ENCODE data around the gene REXO1. TPM values are rescaled to one million over a fixed set of nuclear protein-coding genes. Genes with fewer than 3 reads are reported as not detected.

Gene REXO1
- total and polyA plus RNA-seq, 9 of the 15 experiments (the other 6 are each of a cell fraction or from before 2014, with no cell fraction given), result 0.04 to 63.3 (median 15.8) TPM

- TF ChIP-seq MAX (CRISPR knock-in tag; IDR thresholded peaks at IDR 0.05) (peak; percentile 28; the same call in 1 of the 2 replicates), AFF4 (CRISPR knock-in tag; IDR thresholded peaks at IDR 0.05) (0 out of 2 replicates have a peak, but pooled peaks have one; percentile 23), MEIS2 (IDR thresholded peaks at IDR 0.05; ENCODE audit: partially characterized antibody) (no peak), BDP1 (IDR thresholded peaks at IDR 0.05; ENCODE audit: insufficient read depth, insufficient read length) (no peak), ZNF76 (CRISPR knock-in tag; IDR thresholded peaks at IDR 0.05; ENCODE audit: borderline replicate concordance) (no peak), NCOR1 (IDR thresholded peaks at IDR 0.05) (no peak), ELK3 (CRISPR knock-in tag; IDR thresholded peaks at IDR 0.05) (no peak), EP400 (IDR thresholded peaks at IDR 0.05) (peak; percentile 76), ZNF263 (CRISPR knock-in tag; IDR thresholded peaks at IDR 0.05; ENCODE audit: borderline replicate concordance) (no peak; the same call in 1 of the 2 replicates), ZBTB49 (CRISPR knock-in tag; IDR thresholded peaks at IDR 0.05; ENCODE audit: borderline replicate concordance) (no peak), ZNF174 (CRISPR knock-in tag; IDR thresholded peaks at IDR 0.05) (no peak), MYC (IDR thresholded peaks at IDR 0.05; ENCODE audit: low read depth, low read length) (peak; percentile 48), MYC (CRISPR knock-in tag; IDR thresholded peaks at IDR 0.05; ENCODE audit: borderline replicate concordance, low read depth) (no peak), NR4A1 (CRISPR knock-in tag; IDR thresholded peaks at IDR 0.05) (no peak), NR4A1 (tag; IDR thresholded peaks at IDR 0.05) (no peak), SNAPC5 (CRISPR knock-in tag; IDR thresholded peaks at IDR 0.05) (no peak), ZNF124 (CRISPR knock-in tag; IDR thresholded peaks at IDR 0.05) (no peak), LCOR (CRISPR knock-in tag; IDR thresholded peaks at IDR 0.05) (no peak), CEBPG (CRISPR knock-in tag; IDR thresholded peaks at IDR 0.05) (peak; percentile 45; the same call in 1 of the 2 replicates), CEBPG (tag; conservative IDR thresholded peaks at IDR 0.05 in 1 of 2, IDR thresholded peaks at IDR 0.05 in 1 of 2) (no peak)
Measured at GRCh38 chr19:1812426-1813191, 35.7 kb downstream of the REXO1 start (continued).

Measured in K562 (cell line).